GM18867 (cell line): ENCODE results near the gene HSPA4.

Experiments used
- ATAC-seq: cut with Tn5 transposase; IDR thresholded peaks from one replicate; pipeline ENCODE4 v1.9.1; 2021; ENCODE audit warnings: mild to moderate bottlenecking, moderate library complexity; ENCODE audit not compliant: unreplicated experiment

The HSPA4 gene

DNA sequence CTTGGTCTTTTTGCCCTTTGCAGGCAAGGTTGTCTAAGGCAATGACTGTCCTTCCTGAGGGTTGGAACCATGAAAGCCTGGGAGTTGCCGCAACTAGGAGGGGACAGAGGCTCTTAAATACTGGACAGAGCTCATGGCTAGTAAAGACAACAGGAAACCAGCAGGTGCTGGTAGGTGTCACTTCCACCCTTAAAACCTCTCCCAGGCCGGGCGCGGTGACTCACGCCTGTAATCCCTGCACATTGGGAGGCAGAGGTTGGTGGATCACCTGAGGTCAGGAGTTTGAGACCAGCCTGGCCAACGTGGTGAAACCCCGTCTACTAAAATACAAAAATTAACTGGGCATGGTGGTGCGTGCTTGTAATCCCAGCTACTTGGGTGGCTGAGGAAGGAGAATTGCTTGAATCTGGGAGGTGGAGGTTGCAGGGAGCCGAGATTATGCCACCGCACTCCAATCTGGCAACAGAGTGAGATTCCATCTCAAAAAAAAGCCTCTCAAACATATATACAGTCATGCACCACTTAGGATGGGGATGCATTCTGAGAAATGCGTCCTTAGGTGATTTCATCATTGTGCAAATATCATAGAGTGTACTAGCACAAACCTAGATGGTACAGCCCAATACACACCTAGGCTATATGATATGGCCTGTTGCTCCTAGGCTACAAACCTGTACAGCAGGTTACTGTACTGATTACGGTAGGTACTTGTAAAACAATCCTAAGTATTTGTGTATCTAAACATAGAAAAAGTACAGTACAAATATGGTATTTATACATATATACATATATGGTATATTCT lies 102.7 kb downstream of the HSPA4 start:
- ATAC-seq, result no peak

DNA sequence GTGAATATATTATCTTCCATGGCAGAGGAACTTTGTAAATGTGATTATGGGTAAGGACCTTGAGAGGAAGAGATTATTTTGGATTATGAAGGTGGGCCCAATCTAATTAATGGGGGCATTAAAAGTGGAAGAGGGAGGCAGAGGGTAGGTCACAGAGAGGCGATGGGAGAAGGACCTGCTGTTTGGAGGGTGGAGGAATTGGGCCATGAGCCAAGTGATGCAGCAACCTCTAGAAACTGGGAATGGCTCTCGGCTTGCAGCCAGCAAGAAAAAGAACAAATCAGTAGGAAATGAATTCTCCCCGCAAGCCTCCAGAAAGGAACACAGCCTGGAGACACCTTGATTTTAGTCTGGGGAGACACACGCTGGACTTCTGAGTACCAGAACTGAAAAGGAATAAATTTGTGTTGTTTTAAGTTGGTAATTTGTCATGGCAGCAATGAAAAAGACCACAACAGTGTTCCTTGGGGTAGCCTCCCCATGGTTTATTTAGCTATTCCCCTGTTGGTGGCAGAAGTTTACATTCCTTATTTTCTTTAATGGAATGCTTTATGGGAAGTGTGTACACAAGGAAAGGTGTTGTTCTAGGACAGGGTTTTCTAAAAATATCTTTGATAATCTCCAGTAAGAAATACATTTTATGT lies 103.6 kb downstream of the HSPA4 start:
- no peak for ATAC-seq
